DMS53 treated with DMSO at 0.1 percent for 48 hours (cell line): ENCODE data around the gene DPRX.

Experiments
- DNase-seq: peaks from one replicate; lab custom pipeline; 2025; ENCODE audit not compliant: unreplicated experiment; lab: John Stamatoyannopoulos, UW

The DPRX gene

GRCh38 chr19:53631949-53632407 is at the start of gene DPRX:
TSS of gene DPRX (plus strand) at chr19:53631999. CDS start at chr19:53632107, 108 bp downstream.
- no peak for DNase-seq

- no peak for DNase-seq
Observed at GRCh38 chr19:53583181-53583580, 48.6 kb upstream of the DPRX start.

GRCh38 chr19:53586277-53586691 is 45.5 kb upstream of the DPRX start:
- DNase-seq = no peak

GRCh38 chr19:53594811-53595509 is 36.8 kb upstream of the DPRX start:
- DNase-seq = no peak

- DNase-seq = no peak
Observed at GRCh38 chr19:53595510-53595867, 36.3 kb upstream of the DPRX start.

GRCh38 chr19:53596056-53596455 is 35.7 kb upstream of the DPRX start:
- no peak for DNase-seq

- DNase-seq = no peak
Observed at GRCh38 chr19:53597023-53597422, 34.8 kb upstream of the DPRX start.

GRCh38 chr19:53598361-53598760 is 33.4 kb upstream of the DPRX start:
- DNase-seq = no peak

- no peak for DNase-seq
Observed at GRCh38 chr19:53600217-53600616, 31.6 kb upstream of the DPRX start.

- DNase-seq = no peak
Observed at GRCh38 chr19:53606031-53606430, 25.8 kb upstream of the DPRX start.

GRCh38 chr19:53608381-53608780 is 23.4 kb upstream of the DPRX start:
- no peak for DNase-seq

- DNase-seq = no peak
Observed at GRCh38 chr19:53612762-53613526, 18.9 kb upstream of the DPRX start.

GRCh38 chr19:53621885-53622740 is 9.7 kb upstream of the DPRX start:
- no peak for DNase-seq

- DNase-seq = no peak
Observed at GRCh38 chr19:53624771-53625545, 6.8 kb upstream of the DPRX start.

GRCh38 chr19:53626486-53626885 is 5.3 kb upstream of the DPRX start:
- DNase-seq = no peak

GRCh38 chr19:53626976-53627375 is 4.8 kb upstream of the DPRX start:
- no peak for DNase-seq

GRCh38 chr19:53634768-53635167 is 3.0 kb downstream of the DPRX start:
- no peak for DNase-seq

GRCh38 chr19:53639471-53639870 is 7.7 kb downstream of the DPRX start:
- DNase-seq = no peak

- DNase-seq = no peak
Observed at GRCh38 chr19:53642381-53643099, 10.7 kb downstream of the DPRX start.
